ENCODE measurements around the gene ZNF385C.

DNA sequence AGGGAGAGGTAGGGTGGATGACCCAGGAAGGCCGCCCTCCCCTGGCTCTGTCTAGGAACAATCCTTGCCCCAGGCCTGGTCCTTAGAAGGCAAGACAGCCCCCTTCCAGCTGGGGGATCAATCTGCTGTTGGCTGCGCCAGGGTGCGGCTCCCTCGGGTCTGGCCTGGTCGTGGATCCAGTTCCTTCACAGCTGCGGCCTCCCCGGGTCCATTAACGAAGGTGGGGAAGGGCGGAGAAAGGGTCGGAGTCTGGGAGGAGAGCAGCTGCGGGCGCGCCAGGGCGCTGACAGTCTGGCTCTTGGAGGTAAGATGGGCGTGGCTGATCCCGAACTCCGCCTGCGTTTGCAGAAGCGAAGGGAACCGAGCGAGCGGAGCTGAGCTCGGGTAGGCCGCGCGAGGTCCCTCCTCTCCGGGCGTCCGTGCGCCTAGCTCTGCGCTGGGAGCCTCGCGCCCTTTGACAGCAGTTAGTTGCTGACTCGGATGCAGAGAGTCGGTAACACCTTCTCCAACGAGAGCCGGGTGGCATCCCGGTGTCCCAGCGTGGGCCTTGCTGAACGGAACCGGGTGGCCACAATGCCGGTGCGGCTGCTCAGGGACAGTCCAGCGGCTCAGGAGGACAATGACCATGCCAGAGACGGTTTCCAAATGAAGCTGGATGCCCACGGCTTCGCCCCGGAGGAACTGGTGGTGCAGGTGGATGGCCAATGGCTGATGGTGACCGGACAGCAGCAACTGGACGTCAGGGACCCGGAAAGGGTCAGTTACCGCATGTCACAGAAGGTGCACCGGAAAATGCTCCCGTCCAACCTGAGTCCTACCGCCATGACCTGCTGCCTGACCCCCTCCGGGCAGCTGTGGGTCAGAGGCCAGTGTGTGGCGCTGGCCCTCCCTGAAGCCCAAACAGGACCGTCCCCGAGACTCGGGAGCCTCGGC, 24.4 kb upstream of the ZNF385C start, which contains the start of gene HSPB9:
- TF ChIP-seq, protein P1, sequence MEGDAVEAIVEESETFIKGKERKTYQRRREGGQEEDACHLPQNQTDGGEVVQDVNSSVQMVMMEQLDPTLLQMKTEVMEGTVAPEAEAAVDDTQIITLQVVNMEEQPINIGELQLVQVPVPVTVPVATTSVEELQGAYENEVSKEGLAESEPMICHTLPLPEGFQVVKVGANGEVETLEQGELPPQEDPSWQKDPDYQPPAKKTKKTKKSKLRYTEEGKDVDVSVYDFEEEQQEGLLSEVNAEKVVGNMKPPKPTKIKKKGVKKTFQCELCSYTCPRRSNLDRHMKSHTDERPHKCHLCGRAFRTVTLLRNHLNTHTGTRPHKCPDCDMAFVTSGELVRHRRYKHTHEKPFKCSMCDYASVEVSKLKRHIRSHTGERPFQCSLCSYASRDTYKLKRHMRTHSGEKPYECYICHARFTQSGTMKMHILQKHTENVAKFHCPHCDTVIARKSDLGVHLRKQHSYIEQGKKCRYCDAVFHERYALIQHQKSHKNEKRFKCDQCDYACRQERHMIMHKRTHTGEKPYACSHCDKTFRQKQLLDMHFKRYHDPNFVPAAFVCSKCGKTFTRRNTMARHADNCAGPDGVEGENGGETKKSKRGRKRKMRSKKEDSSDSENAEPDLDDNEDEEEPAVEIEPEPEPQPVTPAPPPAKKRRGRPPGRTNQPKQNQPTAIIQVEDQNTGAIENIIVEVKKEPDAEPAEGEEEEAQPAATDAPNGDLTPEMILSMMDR (optimal IDR thresholded peaks at IDR 0.05 in 1 of 3, IDR thresholded peaks at IDR 0.05 in 1 of 3, conservative IDR thresholded peaks at IDR 0.05 in 1 of 3; ENCODE audit: extremely low read depth in 1 of 3, insufficient read depth in 2 of 3, low read length in 3 of 3): no peak
- TF ChIP-seq EZH2 (IDR thresholded peaks at IDR 0.05; ENCODE audit: low read length): no peak
